ENCODE results near the gene OR1A1.

DNA sequence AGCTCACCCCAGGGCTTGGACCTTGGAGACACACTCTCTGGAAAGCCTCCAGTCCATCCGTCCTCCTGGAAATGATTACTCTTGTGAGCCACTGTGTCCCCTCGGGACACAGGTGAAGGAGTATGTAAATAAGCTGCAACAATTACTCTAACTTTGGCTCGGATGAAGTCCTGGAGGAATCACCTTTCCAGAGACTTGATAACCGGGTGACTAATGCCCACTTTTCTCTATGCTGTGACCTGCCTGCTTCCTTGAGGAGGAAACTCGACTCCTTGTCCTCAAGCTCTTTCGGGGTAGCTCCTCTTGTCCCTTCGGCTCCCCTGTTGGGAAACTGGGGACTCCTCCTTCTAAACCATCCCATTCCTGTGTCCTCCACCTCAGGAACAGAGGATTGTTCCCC, at the start of gene OR1A1:
- TF ChIP-seq, protein P1, sequence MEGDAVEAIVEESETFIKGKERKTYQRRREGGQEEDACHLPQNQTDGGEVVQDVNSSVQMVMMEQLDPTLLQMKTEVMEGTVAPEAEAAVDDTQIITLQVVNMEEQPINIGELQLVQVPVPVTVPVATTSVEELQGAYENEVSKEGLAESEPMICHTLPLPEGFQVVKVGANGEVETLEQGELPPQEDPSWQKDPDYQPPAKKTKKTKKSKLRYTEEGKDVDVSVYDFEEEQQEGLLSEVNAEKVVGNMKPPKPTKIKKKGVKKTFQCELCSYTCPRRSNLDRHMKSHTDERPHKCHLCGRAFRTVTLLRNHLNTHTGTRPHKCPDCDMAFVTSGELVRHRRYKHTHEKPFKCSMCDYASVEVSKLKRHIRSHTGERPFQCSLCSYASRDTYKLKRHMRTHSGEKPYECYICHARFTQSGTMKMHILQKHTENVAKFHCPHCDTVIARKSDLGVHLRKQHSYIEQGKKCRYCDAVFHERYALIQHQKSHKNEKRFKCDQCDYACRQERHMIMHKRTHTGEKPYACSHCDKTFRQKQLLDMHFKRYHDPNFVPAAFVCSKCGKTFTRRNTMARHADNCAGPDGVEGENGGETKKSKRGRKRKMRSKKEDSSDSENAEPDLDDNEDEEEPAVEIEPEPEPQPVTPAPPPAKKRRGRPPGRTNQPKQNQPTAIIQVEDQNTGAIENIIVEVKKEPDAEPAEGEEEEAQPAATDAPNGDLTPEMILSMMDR (conservative IDR thresholded peaks at IDR 0.05; ENCODE audit: low read length), result no peak
- TF ChIP-seq EZH2phosphoT487 (IDR thresholded peaks at IDR 0.05; ENCODE audit: borderline replicate concordance, low read depth, low read length), result no peak
